Measurements from ENCODE around the gene MMP15. TPM values are rescaled to one million over a fixed set of nuclear protein-coding genes. Genes with fewer than 3 reads are reported as not detected.

MMP15 gene
- polyA plus RNA-seq, 1 donor (not counting 4 experiments of a cell fraction or from before 2014, with no cell fraction given): 3.7 TPM

GRCh38 chr16:57995721-57996405 lies 29.7 kb upstream of the MMP15 start:
- FAIRE-seq (no peak), DNase-seq (ENCODE audit: low read depth, low spot score) (no peak)
- Histone ChIP-seq H3K27ac (ENCODE audit: control insufficient read depth, insufficient read depth, low read length) (no peak overlapping the region), H3K9me1 (ENCODE audit: control insufficient read depth, extremely low read depth, insufficient read depth, low read length) (peaks cover 2% of the 10 kb centered on the region), H2AFZ (ENCODE audit: control insufficient read depth, low read length) (no peak overlapping the region), H3K9ac (ENCODE audit: control insufficient read depth, extremely low read depth, insufficient read depth, low read length) (no peak overlapping the region), H3K4me1 (ENCODE audit: control insufficient read depth, extremely low read depth, insufficient read depth, low read length) (peaks cover 26% of the 10 kb centered on the region), H3K36me3 (ENCODE audit: control insufficient read depth in 2 of 2, extremely low read depth in 1 of 2, insufficient read depth in 2 of 2, low read length in 2 of 2) (peaks cover 8 to 20% of the 10 kb centered on the region in 2 experiments), H3K4me2 (ENCODE audit: control insufficient read depth, extremely low read depth, insufficient read depth, low read depth, low read length) (no peak overlapping the region), H3K27me3 (ENCODE audit: control insufficient read depth, extremely low read depth, insufficient read depth, low read length) (no peaks in the 10 kb centered on the region), H3K9me3 (ENCODE audit: control insufficient read depth, low read depth, low read length) (no peaks in the 10 kb centered on the region), H4K20me1 (ENCODE audit: control insufficient read depth, extremely low read depth, insufficient read depth, low read length) (no peaks in the 10 kb centered on the region), H3K79me2 (ENCODE audit: control insufficient read depth, insufficient read depth, low read length) (no peaks in the 10 kb centered on the region), H3K4me3 (ENCODE audit: control insufficient read depth in 2 of 3, extremely low read depth in 1 of 3, insufficient read depth in 2 of 3, low read depth in 1 of 3, low read length in 3 of 3) (no peak overlapping the region)
- dilution Hi-C loops (cut with MboI; ENCODE audit: extremely low pct_ligation_motif_present, low sequenced_read_pairs): no loop called here
- TF ChIP-seq CTCF (optimal IDR thresholded peaks at IDR 0.05 in 1 of 3, IDR thresholded peaks at IDR 0.05 in 1 of 3, conservative IDR thresholded peaks at IDR 0.05 in 1 of 3; ENCODE audit: extremely low read depth in 1 of 3, insufficient read depth in 2 of 3, low read length in 3 of 3) (no peak), EZH2 (IDR thresholded peaks at IDR 0.05; ENCODE audit: low read length) (no peak)

GRCh38 chr16:57996406-57997175 lies 29.0 kb upstream of the MMP15 start:
- Histone ChIP-seq H3K27ac (ENCODE audit: control insufficient read depth, insufficient read depth, low read length) (no peak overlapping the region), H4K20me1 (ENCODE audit: control insufficient read depth, extremely low read depth, insufficient read depth, low read length) (no peaks in the 10 kb centered on the region), H3K27me3 (ENCODE audit: control insufficient read depth, extremely low read depth, insufficient read depth, low read length) (no peaks in the 10 kb centered on the region), H3K4me2 (ENCODE audit: control insufficient read depth, extremely low read depth, insufficient read depth, low read depth, low read length) (no peak overlapping the region), H3K36me3 (ENCODE audit: control insufficient read depth in 2 of 2, extremely low read depth in 1 of 2, insufficient read depth in 2 of 2, low read length in 2 of 2) (peaks cover 8 to 20% of the 10 kb centered on the region in 2 experiments), H3K9ac (ENCODE audit: control insufficient read depth, extremely low read depth, insufficient read depth, low read length) (no peak overlapping the region), H3K9me3 (ENCODE audit: control insufficient read depth, low read depth, low read length) (no peaks in the 10 kb centered on the region), H3K4me1 (ENCODE audit: control insufficient read depth, extremely low read depth, insufficient read depth, low read length) (peaks cover 26% of the 10 kb centered on the region), H2AFZ (ENCODE audit: control insufficient read depth, low read length) (no peak overlapping the region), H3K4me3 (ENCODE audit: control insufficient read depth in 2 of 3, extremely low read depth in 1 of 3, insufficient read depth in 2 of 3, low read depth in 1 of 3, low read length in 3 of 3) (no peak overlapping the region), H3K79me2 (ENCODE audit: control insufficient read depth, insufficient read depth, low read length) (peaks cover under 1% of the 10 kb centered on the region), H3K9me1 (ENCODE audit: control insufficient read depth, extremely low read depth, insufficient read depth, low read length) (peaks cover 2% of the 10 kb centered on the region)
- dilution Hi-C loops (cut with MboI; ENCODE audit: extremely low pct_ligation_motif_present, low sequenced_read_pairs): no loop called here
- FAIRE-seq: no peak
- TF ChIP-seq CTCF (optimal IDR thresholded peaks at IDR 0.05 in 1 of 3, IDR thresholded peaks at IDR 0.05 in 1 of 3, conservative IDR thresholded peaks at IDR 0.05 in 1 of 3; ENCODE audit: extremely low read depth in 1 of 3, insufficient read depth in 2 of 3, low read length in 3 of 3) (no peak), EZH2 (IDR thresholded peaks at IDR 0.05; ENCODE audit: low read length) (no peak)
- DNase-seq (ENCODE audit: low read depth, low spot score): no peak

All from keratinocyte (primary cell).